HS-5 (cell line): ENCODE results near the gene ZNG1E.
"Not testable (repeated sequence)": the region's sequence is repeated elsewhere in the genome, so short reads cannot be mapped to it uniquely, and the experiment has no call there.

ENCODE experiments used
- DNase-seq: peaks from one replicate; pipeline ENCODE4 v3.0.0-alpha.2; 2012; ENCODE audit warnings: low read depth

ZNG1E gene

GRCh38 chr9:65675589-65676021, at the start of gene ZNG1E:
TSS of gene ZNG1E (plus strand) at chr9:65675928. CDS start at chr9:65675977, 49 bp downstream.
- DNase-seq = peak; percentile 9

- DNase-seq = not testable (repeated sequence)
These were observed 2.1 kb upstream of the ZNG1E start for GRCh38 chr9:65673579-65673978.

GRCh38 chr9:65675018-65675417, 710 bp upstream of the ZNG1E start:
- not testable (repeated sequence) for DNase-seq

DNA sequence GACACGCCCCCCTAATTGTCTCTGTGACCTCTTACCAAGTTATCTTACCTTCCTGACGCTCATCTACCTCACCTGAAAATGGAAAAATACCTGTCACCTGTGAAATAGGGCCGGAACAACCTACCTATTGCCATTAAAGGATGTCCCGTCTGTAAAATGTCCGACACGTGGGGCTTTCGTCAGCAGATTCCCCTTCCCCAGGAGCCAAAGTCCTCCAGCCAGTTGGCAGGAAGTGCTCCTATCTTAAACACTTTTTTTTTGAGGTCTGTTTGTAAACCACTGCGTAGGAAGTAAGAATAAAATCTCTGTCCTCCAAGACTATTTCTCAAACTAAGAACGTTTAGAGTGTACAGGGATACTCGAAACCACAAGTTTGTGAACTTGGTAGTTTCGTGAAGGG, 661 bp downstream of the ZNG1E start:
- not testable (repeated sequence) for DNase-seq

DNA sequence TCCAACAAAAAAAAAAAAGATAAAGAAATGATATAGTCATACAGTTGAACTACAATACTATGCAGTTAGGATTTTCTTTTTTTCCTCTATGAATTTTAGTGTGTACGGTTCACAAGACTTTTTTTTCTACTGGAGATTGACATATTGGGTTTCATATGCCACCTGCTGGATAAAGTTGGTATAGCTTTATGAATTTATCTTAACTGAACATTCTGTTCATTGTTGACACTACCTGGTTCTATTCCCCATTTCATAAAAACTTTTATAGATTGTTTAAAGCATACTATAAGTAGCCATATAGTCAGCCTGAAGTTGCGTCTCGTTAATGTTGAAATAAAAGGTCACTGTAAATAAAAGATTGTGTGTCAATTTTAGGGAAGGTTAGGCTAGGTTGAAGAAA, 2.8 kb downstream of the ZNG1E start:
- DNase-seq = not testable (repeated sequence)

- not testable (repeated sequence) for DNase-seq
These were observed 27.8 kb downstream of the ZNG1E start for GRCh38 chr9:65703550-65703949.

DNA sequence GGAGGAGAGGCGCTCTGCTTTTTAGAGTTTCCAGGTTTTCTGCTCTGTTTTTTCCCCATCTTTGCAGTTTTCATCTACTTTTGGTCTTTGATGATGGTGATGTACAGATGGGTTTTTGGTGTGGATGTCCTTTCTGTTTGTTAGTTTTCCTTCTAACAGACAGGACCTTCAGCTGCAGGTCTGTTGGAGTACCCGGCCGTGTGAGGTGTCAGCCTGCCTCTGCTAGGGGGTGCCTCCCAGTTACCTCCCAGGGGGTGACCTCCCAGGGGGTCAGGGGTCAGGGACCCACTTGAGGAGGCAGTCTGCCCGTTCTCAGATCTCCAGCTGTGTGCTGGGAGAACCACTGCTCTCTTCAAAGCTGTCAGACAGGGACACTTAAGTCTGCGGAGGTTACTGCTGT, 38.7 kb downstream of the ZNG1E start:
- not testable (repeated sequence) for DNase-seq

GRCh38 chr9:65737096-65737564, 61.4 kb downstream of the ZNG1E start, which contains the start of gene FOXD4L4:
TSS of gene FOXD4L4 (plus strand) at chr9:65737146. CDS start at chr9:65737146, 0 bp downstream.
- DNase-seq = not testable (repeated sequence)

- not testable (repeated sequence) for DNase-seq
These were observed 62.4 kb downstream of the ZNG1E start for GRCh38 chr9:65738133-65738532.
